ENCODE measurements around the gene CCNY.

CCNY gene

DNA sequence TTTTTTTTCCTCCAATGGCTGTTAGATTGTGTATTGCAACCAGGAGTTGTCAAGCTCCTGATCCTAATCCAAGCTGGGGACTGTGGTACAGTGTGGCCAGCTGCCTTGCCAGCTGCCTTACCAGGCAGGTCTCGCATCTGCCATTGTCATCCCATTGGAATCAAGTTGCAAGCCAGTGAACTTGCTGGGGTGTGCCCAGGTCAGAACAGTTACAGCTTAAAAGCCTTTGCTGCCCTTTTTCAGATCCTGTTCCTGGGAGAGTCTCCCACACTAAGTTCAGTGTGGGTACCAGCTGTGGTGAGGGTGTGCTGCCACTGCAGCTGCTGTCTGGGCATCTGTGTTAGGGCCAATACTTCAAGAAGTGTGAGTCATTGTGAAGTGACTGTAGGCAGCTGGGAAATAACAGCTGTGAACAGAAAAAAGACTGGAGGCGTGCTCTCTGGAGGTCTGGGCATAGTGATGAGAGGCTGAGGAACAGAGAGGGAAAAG, 72.8 kb downstream of the CCNY start:
- Histone ChIP-seq H3K27me3 (ENCODE audit: insufficient read depth, poor library complexity, severe bottlenecking) (no peaks in the 10 kb centered on the region), H3K27ac (ENCODE audit: poor library complexity, severe bottlenecking) (peak overlapping the region; percentile 38), H3K4me1 (ENCODE audit: insufficient read depth, poor library complexity, severe bottlenecking) (peaks cover 41% of the 10 kb centered on the region), H3K36me3 (ENCODE audit: low read depth) (no peaks in the 10 kb centered on the region), H3K9me3 (ENCODE audit: severe bottlenecking) (no peaks in the 10 kb centered on the region), H3K4me3 (ENCODE audit: severe bottlenecking) (no peak overlapping the region)
- no peak for DNase-seq (ENCODE audit: low spot score)
- no peak for TF ChIP-seq CTCF (IDR thresholded peaks at IDR 0.05; ENCODE audit: poor library complexity, severe bottlenecking)
- peak; percentile 75 for ATAC-seq (ENCODE audit: low read depth)

DNA sequence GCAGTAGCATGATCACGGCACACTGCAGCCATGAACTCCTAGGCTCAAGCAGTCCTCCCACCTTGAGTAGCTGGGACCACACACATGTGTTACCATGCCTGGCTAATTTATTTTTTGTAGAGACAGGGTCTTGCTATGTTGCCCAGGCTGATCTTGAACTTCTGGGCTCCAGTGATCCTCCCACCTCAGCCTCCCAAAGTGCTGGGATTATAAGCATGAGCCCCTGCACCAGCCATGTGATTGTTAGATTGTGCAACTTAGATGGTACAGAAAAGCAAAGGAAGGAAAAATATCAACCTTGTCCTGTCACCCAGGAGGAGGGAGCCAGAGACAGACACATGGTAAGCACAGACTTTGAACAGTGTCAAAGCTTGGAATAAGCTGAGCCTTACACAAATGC, 73.5 kb downstream of the CCNY start:
- Histone ChIP-seq H3K36me3 (ENCODE audit: low read depth) (no peaks in the 10 kb centered on the region), H3K27me3 (ENCODE audit: insufficient read depth, poor library complexity, severe bottlenecking) (no peaks in the 10 kb centered on the region), H3K27ac (ENCODE audit: poor library complexity, severe bottlenecking) (peak overlapping the region; percentile 38), H3K4me1 (ENCODE audit: insufficient read depth, poor library complexity, severe bottlenecking) (peaks cover 37% of the 10 kb centered on the region), H3K9me3 (ENCODE audit: severe bottlenecking) (no peaks in the 10 kb centered on the region), H3K4me3 (ENCODE audit: severe bottlenecking) (no peak overlapping the region)
- no peak for TF ChIP-seq CTCF (IDR thresholded peaks at IDR 0.05; ENCODE audit: poor library complexity, severe bottlenecking)
- ATAC-seq (ENCODE audit: low read depth) (no peak), DNase-seq (ENCODE audit: low spot score) (no peak)

DNA sequence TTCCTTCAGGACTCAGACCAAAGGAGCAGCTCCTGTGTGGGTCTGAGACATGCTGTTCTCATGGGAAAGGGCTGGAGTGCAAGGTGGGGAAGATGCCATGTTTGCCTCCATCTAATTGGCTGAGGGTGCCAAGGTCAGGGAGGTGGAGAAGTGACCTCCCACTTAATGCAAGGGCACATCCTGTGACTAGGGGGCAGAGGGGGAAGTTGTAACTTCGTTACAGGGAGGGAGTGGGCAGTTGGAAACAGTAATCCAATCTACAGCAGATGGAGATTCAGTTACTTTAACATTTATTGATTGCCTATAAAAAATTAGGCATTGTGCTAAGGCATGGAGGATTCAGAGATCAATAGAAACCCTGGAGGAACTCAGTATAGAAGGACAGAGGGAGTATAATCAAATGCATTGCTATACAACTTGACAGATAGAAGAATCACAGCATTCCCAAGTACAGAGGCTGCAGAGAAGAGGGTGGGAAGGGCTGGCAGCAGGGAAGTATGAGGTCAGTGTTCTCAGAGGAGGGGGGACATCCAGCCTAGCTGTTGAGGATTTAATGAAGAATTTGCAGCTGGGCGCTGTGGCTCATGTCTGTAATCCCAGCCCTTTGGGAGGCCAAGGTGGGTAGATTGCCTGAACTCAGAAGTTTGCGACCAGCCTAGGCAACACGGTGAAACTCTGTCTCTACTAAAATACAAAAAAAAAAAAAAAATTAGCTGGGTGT, 75.9 kb downstream of the CCNY start:
- H3K36me3 ChIP-seq (ENCODE audit: low read depth), result no peaks in the 10 kb centered on the region
- H3K9me3 ChIP-seq (ENCODE audit: severe bottlenecking), result no peaks in the 10 kb centered on the region
- no peak for ATAC-seq (ENCODE audit: low read depth)
- no peak overlapping the region for H3K4me3 ChIP-seq (ENCODE audit: severe bottlenecking)
- DNase-seq (ENCODE audit: low spot score), result no peak
- peak overlapping the region; percentile 89 for H3K27ac ChIP-seq (ENCODE audit: poor library complexity, severe bottlenecking)
- TF ChIP-seq CTCF (IDR thresholded peaks at IDR 0.05; ENCODE audit: poor library complexity, severe bottlenecking), result no peak
- peaks cover 37% of the 10 kb centered on the region for H3K4me1 ChIP-seq (ENCODE audit: insufficient read depth, poor library complexity, severe bottlenecking)
- no peaks in the 10 kb centered on the region for H3K27me3 ChIP-seq (ENCODE audit: insufficient read depth, poor library complexity, severe bottlenecking)

GRCh38 chr10:35412900-35413491, 76.7 kb downstream of the CCNY start:
- Histone ChIP-seq H3K27me3 (ENCODE audit: insufficient read depth, poor library complexity, severe bottlenecking) (no peaks in the 10 kb centered on the region), H3K4me1 (ENCODE audit: insufficient read depth, poor library complexity, severe bottlenecking) (peaks cover 37% of the 10 kb centered on the region), H3K9me3 (ENCODE audit: severe bottlenecking) (no peaks in the 10 kb centered on the region), H3K4me3 (ENCODE audit: severe bottlenecking) (no peak overlapping the region), H3K36me3 (ENCODE audit: low read depth) (no peaks in the 10 kb centered on the region), H3K27ac (ENCODE audit: poor library complexity, severe bottlenecking) (peak overlapping the region; percentile 89)
- TF ChIP-seq CTCF (IDR thresholded peaks at IDR 0.05; ENCODE audit: poor library complexity, severe bottlenecking), result no peak
- no peak for DNase-seq (ENCODE audit: low spot score)
- peak; percentile 91 for ATAC-seq (ENCODE audit: low read depth)

Measured in RWPE2 (cell line).